Fibroblast of pulmonary artery (primary cell): Measurements from ENCODE around the gene PKD1L1.

Source experiments
- DNase-seq: peaks from one replicate; pipeline ENCODE4 v3.0.0-alpha.2; 2010; ENCODE audit warnings: low read depth
- H3K4me3 ChIP-seq: replicated peaks from 2 replicates; pipeline ENCODE4 v1.5.1; 2011; ENCODE audit warnings: low read depth, mild to moderate bottlenecking, control low read depth, low read length, moderate library complexity
- CTCF ChIP-seq: IDR thresholded peaks from 2 replicates; pipeline ENCODE4 v1.5.1; 2011; ENCODE audit warnings: mild to moderate bottlenecking, control low read depth, low read length, inconsistent platforms; ENCODE audit errors: missing control alignments

PKD1L1 gene

GRCh38 chr7:47956220-47956619, 8.0 kb upstream of the PKD1L1 start:
- DNase-seq = no peak
- no peak overlapping the region for H3K4me3 ChIP-seq
- no peak for TF ChIP-seq CTCF

GRCh38 chr7:47954231-47954911, 6.1 kb upstream of the PKD1L1 start:
- TF ChIP-seq CTCF = no peak
- no peak overlapping the region for H3K4me3 ChIP-seq
- DNase-seq = no peak

- DNase-seq = no peak
- no peak for TF ChIP-seq CTCF
- H3K4me3 ChIP-seq = no peak overlapping the region
Observed at GRCh38 chr7:47953822-47954221, 5.6 kb upstream of the PKD1L1 start.

GRCh38 chr7:47952224-47952623, 4.0 kb upstream of the PKD1L1 start:
- DNase-seq = no peak

GRCh38 chr7:47951374-47951773, 3.1 kb upstream of the PKD1L1 start:
- TF ChIP-seq CTCF = no peak
- DNase-seq = no peak

More at GRCh38 chr7:47952224-47952623, 4.0 kb upstream of the PKD1L1 start:
- TF ChIP-seq CTCF = no peak
- H3K4me3 ChIP-seq = no peak overlapping the region

GRCh38 chr7:47950714-47951113, 2.4 kb upstream of the PKD1L1 start:
- DNase-seq = peak; percentile 25

More at GRCh38 chr7:47951374-47951773, 3.1 kb upstream of the PKD1L1 start:
- H3K4me3 ChIP-seq = no peak overlapping the region

More at GRCh38 chr7:47950714-47951113, 2.4 kb upstream of the PKD1L1 start:
- TF ChIP-seq CTCF = no peak
- H3K4me3 ChIP-seq = no peak overlapping the region
